Activated T-helper 1 cell treated with Interleukin-2 at 50 U/mL for 16 hours (primary cell): ENCODE results near the gene TMEM74B.
"Not testable (repeated sequence)": the region's sequence is repeated elsewhere in the genome, so short reads cannot be mapped to it uniquely, and the experiment has no call there.

Experiments
- DNase-seq: peaks from one replicate; pipeline ENCODE4 v3.0.0-alpha.2; 2020; ENCODE audit warnings: low read depth

The TMEM74B gene

DNA sequence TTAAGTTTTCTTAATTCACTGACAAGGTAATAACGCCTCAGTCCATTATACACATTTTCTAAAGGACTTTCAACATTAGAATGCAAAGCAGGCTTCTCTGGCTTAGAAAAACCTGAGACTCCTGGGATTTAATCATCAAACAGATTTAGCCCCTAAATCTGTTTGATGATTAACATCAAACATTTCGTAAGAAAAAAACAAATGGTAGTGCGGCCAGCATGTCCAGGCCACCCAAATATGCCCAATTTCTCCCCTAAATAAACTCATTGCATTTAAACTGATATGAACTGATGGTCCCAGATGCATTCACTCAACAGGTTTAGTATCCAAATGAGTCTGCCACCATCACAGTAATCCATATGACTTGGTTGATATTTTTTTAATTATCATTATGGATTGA, 6.2 kb downstream of the TMEM74B start:
- no peak for DNase-seq

DNA sequence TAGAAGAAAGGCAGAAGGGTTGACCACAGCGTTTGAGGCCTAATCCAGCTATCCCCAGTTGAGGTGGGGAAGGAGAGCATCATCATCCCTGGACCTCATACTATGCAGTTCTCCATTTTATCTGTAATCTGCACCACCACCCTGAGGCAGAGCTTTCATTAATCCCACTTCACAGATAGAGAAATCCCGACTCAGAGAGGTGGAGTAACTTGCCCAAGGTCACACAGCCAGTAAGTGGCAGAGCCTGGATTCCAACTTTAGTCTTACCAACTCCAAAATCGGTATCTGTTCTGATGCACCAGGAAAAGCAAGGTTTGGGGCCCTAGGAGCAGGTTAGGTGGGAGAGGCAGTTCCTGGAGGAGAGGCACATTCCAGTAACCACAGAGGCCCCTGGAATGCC, 6.7 kb downstream of the TMEM74B start:
- DNase-seq: no peak

DNA sequence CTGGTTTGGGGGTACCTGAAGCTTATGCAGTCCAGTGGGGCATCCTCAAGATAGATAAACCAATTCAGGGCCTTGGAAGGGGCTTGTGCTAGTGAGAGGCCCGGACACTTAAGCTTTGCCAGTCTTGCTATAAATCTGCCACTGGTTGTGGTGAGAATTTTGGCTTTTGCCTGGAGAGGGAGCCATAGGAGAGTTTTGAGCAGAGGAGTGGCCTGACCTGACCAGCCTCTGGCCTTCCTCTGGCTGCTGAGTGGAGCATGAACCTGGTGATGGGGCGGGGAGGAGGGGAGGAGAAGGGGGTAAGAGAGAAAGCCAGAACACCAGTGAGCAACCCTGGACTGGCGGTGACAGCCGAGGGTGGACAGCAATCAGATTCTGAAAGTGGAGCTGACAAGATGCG, 7.1 kb downstream of the TMEM74B start:
- DNase-seq: no peak

DNA sequence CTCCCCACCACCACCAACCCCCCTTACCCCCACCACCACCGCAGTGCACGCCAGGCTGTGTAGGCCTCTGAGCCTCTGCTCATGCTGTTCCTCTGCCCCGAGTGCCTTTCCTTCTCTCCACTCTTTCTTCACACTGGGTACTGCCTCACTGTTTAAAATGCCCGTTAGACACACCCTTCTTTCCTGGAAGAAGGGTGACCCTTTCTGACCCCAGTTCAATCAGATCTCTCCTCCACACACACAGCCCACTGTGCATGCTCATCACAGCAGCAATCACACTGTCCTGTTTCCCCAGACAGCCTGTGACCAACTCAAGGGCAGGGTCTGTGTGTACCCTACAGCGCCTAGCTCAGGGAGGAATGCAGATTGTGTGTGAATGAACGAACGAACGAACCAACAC, 10.0 kb downstream of the TMEM74B start:
- no peak for DNase-seq

DNA sequence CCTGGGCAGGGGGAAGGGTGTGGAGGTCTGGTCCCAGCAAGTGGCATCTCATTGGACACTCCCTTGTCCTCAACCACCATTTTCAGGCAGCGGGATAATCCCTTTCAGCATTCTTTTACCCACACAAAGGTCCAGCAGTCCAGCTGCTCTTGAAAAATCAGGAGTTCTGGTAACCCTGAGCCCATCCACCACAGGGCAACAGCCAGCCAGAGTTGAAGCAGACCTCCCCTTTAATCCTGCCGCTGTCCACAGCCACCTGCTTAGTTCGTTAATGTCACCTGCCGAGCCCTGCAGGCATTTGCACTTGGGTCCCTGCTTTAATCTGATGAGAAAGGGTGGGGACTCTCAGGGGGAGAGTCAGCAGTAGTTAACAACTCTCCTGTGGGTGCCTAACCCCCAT, 11.1 kb downstream of the TMEM74B start:
- DNase-seq: no peak

DNA sequence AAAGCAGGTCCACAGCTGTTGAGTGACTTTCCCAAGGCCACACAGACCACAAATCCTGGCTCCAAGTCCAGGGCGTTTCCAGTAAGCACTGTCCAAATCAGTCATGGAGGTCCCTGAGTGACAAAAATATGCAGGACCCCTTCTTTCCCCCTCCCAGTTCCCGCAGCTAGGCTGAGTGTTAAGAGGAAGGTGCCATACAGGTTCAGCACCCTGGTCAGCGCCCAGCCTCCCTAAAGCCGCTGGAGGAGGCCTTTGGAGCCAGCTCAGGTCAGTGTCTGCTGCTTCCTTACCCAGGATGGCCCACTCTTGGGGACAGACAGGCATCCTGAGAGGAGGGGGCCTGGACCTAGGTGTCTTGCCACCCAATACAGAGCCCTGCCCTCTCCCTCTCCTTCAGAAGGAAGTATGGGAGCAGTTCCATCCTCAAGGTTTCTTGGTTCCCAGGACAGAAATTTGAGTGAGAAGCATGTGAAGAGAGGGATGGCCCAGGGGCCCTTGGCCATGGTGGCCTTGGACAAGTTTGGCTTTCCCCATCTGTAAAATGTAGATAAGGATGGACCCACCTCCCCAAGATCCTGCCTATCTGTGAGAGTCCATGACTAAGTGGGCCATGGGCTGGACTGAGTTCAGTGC, 13.2 kb downstream of the TMEM74B start:
- no peak for DNase-seq

DNA sequence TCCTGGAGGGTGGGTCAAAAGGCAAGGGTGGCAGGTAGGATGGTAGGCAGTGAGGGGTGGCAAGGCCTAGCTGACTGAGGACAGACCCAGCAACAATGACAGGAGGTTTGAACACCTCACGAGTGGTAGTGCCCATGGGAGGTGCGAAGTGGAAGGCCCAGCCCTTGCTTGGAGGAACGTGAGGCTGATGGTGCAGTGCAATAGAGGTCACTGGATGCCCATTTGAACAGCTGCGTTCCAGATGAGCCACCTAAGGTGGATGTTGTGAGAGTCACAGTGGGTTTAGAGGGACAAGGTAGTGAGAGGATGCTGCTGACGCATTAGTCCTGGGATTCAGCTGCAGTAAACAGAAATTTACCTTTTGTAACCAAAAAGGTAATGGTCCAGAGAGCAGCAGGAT, 15.6 kb downstream of the TMEM74B start:
- DNase-seq: no peak

DNA sequence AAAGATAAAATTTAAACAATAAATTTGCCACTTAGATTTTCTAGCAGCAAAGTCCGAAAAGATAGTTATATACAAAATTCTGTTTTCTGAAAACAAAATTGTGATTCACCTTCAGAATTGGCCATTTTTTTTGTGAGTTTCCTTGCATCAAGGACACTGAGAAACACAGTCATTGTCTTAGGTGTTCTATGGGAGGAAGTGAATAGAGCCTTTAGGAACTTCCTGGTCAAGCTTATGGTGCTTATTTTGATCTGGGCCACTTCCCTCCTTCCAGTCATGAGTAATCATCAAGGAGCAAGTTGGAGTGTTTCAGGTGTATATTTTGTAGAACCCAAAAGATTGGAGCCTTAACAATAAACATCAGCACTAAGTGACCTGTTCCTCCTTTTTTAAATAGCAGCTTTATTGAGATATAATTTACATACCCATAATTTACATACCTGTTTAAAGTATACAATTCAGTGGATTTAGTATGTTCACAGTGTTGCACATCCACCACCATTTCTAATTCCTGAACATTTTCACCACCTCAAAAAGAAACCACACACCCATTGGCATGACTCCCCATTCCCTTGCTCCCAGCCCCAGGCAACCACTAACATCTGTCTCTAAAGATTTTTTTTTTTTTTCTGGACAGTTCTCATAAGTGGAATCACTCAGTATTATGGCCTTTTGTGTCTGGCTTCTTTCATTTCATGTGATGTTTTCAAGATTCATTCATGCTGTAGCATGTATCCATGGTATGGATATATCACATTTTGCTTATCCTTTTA, 17.6 kb downstream of the TMEM74B start:
- no peak for DNase-seq

DNA sequence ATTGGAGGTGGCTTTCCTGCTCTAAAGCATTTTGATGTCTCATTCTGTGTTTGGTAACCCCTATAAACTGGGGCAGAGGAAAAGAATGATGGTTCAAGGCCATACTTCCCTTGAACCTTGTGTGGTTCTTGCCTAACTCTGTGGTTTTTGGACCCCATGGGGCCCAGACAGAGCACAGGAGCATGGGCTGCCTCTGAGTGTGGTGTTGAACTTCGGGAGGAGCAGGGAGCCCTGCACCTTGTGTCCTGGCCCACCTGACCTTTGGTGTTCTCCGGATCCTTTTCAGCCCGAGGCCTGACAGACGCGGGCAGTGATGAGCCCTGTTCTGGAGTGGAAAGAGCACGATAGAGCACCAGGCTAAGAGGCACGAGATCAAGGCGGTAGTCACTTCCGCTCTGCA, 18.8 kb downstream of the TMEM74B start:
- no peak for DNase-seq

DNA sequence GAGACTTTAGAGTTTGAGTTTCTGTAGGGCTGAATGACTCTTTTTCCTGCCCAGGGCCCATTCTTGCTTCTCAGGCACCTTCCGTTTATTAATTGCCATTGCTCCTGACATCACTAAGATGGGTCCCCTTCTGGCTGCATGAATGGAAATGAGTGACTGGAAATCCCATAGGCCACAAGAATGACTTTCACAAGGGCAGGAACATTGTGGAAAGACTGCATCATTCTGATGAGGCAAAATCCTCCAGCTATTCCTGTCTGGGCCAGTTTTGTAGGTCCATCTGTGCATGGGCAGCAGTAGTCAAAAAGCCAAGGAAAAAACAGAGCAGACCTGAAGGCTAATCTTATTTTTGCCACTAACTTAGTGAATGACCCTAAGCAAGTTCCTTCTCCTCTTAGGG, 19.3 kb downstream of the TMEM74B start:
- no peak for DNase-seq

DNA sequence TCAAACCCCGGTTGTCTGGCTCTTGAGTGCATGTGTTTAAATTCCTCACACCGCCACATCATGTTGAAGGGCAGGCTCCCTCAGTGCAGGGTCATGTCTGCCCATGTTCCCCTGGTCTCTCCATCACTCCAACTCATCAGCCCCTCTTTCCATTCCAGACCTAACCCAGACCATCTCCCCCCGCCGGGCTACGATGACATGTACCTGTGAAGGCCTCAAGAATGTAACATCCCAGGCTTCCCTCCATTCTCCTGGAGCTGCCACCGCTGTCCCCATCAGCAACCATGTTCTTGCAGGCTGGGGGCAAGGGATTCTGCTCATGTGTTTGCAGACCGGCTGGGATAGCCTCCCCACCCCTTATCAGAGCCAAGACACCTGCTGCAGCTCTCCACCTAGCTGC, 19.9 kb downstream of the TMEM74B start:
- DNase-seq: no peak

DNA sequence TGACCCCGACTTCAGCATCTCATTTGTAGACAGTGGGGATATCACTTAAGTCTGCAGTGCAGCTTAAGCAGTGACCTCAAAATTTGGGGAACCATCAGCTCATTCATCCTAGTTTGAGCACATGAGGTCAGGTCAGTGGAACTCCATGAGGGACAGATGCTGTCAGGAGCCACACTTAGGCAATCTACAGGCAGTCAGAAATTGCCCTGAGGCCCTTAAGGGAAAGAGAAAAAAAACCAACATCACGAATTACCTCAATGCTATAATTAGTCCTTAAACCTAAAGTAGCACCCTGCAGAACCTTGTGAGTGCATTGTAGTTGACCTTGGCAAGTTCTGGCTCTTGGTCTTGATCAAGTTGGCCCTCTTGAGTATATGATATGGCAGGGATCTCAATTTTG, 21.1 kb downstream of the TMEM74B start:
- no peak for DNase-seq

DNA sequence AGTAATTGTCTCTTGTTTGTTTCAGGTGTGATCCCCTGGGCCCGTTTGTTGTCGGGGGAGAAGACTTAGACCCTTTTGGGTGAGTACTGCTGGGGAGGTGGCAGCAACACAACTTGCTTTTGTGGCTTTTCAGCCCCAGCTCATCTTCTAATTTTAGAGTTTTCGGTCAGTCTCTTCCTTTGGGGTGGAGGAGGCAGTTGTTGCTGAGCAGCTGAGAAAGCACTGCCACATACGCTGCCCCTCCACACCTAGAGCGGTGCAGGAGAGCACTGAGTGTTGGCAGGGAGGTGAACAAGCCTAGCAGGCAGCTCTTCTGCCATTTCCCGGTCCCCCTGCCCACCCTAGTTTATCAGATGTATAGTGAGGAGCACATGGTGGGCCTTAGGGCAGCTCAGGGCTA, 21.7 kb downstream of the TMEM74B start:
- DNase-seq: no peak

DNA sequence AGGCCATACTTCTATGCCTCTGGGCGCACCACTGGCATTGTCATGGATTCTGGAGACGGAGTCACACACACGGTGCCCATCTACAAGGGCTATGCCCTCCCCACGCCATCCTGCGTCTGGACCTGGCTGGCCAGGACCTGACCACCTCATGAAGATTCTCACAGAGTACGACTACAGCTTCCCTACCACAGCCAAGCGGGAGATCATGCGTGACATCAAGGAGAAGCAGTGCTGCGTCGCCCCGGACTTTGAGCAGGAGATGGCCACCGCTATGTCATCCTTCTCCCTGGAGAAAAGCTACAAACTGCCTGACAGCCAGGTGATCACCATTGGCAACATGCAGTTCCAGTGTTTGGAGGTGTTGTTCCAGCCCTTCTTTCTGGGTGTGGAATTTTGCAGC, 23.8 kb downstream of the TMEM74B start:
- no peak for DNase-seq

DNA sequence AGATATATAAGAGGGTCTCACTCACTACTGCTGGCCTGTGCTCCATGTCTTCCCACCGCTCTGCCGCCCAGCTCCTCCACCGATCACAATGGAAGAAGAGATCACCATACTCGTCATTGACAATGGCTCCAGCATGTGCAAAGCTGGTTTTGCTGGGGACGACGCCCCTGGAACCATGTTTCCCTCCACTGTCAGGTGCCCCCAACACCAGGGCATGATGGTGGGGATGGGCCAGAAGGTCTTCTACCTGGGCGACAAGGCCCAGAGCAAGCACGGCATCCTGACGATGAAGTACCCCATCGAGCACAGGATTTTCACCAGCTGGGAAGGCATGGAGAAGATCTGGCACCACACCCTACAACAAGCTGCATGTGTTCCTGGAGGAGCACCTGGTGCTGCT, 24.3 kb downstream of the TMEM74B start:
- no peak for DNase-seq

DNA sequence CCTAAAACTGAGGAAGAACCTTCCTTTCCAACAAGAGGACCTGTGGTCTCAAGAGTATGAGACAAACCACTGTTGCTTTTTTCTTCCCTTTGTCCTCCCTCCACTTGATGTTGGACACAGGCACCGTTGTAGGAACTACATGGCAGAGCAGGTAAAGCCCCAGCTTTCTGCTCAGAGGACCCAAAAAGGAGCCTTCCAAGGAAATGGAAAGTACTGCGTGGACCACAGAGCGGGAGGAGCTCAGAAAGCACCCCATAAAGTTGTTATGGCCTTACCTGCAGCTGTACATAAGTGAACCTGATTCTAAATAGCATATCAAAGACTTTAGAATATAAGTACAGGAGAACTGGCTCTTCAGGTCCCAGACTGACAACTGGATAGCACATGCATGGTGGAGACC, 29.4 kb downstream of the TMEM74B start:
- no peak for DNase-seq

DNA sequence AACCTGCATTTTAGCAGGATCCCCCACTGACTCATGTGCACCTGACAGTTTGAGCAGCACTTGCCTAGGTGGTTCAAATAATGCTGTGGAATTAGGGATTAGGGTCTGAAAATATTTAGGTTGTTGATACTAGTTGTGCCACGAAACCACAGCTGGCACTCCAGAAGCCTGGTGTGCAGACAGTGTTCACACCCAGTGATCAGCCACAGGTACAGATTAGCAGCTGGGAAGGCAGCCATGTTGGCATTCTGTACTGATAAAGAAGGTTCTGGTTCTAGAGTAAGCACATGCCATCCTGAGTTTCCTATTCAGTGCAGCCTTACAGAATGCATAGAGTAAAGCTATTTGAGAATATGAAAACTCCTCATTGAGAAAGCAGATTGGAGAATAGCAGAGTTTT, 30.1 kb downstream of the TMEM74B start:
- no peak for DNase-seq

DNA sequence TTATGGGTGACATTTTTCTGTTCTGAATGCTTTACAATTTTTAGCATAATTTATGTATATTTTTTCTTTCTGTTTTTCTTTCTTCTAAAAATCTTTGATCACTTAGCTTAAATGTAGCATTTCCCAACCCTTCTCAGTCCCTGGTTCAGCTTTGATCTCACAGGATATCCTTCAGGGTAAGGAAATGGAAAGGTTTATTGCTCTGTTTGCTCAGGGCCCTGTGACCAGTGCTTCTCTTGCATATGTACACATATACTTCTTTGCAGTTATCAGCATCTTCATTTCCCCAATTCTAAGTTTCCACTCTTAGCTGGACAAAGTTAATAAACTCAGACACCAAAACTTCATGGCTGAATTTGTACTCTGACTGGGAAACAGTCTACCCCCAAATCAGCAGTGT, 30.6 kb downstream of the TMEM74B start:
- DNase-seq: no peak

DNA sequence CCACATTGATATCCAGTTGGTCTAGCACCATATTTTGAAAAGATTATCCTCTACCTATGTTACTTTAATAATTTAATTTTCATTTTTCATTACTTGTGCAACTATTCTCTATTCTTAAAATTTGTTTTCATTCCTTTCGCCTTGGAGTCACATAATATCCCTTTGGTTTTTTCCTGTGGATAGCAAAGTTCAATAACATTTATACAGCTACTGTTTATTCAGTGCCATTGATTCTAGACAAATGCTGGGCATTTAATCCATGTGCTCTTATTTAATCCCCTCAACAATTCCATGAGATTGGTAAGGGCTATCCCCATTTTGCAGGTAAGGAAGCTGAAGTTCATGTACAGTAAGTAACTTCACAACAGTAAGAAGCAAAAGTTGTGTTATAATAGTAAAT, 33.8 kb downstream of the TMEM74B start:
- DNase-seq: no peak

DNA sequence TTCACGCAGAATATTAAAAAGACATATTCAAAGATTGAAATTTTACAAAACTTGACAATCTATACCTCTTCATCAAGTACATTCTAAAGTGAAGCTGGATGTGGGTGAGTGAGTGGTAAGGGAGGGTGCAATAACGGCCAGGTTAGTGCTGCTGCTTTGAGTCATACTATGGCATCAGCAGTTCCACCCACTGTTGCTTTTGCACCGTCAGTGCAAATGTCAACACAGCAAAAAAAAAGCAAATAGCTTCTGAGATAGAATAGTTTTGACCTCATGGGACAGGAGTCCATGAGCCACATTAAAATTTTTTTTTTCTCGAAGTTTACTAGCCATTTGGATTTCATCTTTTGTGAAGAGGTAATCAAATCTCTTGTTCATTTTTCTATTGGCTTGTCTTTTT, 34.6 kb downstream of the TMEM74B start:
- DNase-seq: no peak

DNA sequence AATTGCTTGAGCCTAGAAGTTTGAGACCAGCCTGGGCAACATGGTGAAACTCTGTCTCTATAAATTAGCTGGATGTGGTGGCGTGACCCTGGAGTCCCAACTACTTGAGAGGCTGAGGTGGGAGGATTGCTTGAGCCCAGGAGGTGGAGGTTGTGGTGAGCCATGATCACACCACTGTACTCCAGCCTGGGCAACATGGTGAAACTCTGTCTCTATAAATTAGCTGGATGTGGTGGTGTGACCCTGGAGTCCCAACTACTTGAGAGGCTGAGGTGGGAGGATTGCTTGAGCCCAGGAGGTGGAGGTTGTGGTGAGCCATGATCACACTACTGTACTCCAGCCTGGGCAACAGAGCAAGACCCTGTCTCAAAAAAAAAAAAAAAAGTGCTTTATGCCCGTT, 35.0 kb downstream of the TMEM74B start:
- not testable (repeated sequence) for DNase-seq

DNA sequence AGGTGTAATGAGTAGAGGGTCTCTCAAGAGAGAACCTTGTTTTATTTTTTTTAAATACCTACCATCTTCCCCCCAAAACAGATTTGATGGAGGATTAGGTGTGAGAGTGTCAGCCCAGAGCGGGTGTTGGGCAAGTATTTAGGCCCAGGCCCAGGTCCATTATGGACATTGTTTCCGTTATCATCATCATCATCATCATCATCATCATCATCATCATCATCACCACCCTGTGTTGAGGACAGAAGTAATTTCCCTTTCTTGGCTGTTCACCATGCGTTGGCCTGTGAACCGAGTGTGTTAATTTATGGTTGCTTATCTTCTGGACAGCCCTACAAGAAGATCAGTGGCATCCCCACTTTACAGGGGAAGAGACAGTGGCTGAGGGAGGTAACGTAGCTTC, 37.8 kb downstream of the TMEM74B start:
- no peak for DNase-seq

DNA sequence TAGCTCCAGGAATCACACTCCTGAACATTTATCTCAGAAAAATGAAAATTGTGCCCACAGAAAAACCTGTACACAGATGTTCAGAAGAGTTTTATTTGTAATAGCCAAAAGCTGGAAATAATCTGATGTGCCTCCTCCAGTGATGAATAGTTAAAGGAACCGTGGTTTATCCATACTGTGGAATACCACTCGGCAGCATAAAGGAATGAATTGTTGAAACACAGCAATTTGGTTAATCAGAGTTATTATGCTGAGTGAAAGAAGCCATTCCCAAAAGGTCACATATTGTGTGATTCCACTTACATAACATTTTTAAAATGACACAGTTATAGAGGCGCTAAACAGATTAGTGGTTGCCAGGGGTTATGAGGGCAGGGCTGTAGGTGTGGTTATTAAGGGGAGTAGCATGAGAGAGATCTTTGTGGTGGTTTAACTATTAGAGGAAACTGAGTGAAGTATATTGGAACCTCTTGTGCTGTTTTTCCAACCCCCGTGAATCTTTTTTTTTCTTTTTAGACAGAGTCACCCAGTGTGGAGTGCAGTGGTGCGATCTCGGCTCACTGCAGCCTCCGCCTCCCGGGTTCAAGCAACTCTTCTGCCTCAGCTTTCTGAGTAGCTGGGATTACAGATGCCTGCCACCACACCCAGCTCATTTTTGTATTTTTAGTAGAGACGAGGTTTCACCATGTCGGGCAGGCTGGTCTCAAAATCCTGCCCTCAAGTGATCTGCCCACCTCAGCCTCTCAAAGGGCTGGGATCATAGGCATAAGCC, 40.2 kb downstream of the TMEM74B start:
- DNase-seq: no peak
